K562 (cell line): ENCODE data around the gene CRYBB1. TPM values are rescaled to one million over a fixed set of nuclear protein-coding genes. Genes with fewer than 3 reads are reported as not detected.

Source experiments
- C11orf30 ChIP-seq: fragments of 450-650 bp; IDR thresholded peaks from 2 replicates; pipeline ENCODE4 v1.6.1; 2016; ENCODE audit warnings: low read depth, mild to moderate bottlenecking
- DMBX1 ChIP-seq: fragments of 250-450 bp; sonication (Bioruptor Pico); IDR thresholded peaks from 2 replicates; pipeline ENCODE4 v1.8.0; 2022; ENCODE audit warnings: inconsistent platforms, mild to moderate bottlenecking, moderate library complexity, borderline replicate concordance
- E2F3 ChIP-seq: fragments of 250-450 bp; sonication (Bioruptor Pico); IDR thresholded peaks from 2 replicates; pipeline ENCODE4 v1.4.0; 2020; ENCODE audit warnings: mild to moderate bottlenecking
- EHMT2 ChIP-seq: fragments of 450-650 bp; IDR thresholded peaks from 2 replicates; pipeline ENCODE4 v1.6.1; 2018; ENCODE audit warnings: antibody characterized with exemption
- ETV5 ChIP-seq: sonication (generic); formaldehyde crosslinking; IDR thresholded peaks from 2 replicates; pipeline ENCODE4 v1.4.0; 2020; ENCODE audit warnings: low read depth, mild to moderate bottlenecking, missing genetic modification reagents
- FOXA1 ChIP-seq: fragments of 450-650 bp; IDR thresholded peaks from 2 replicates; pipeline ENCODE4 v1.6.1; 2016; ENCODE audit warnings: mild to moderate bottlenecking, borderline replicate concordance
- FOXP1 ChIP-seq: sonication (generic); formaldehyde crosslinking; IDR thresholded peaks from 2 replicates; pipeline ENCODE4 v1.8.0; 2022; ENCODE audit warnings: mild to moderate bottlenecking, missing genetic modification reagents
- HDAC1 ChIP-seq, 2 experiments: fragments of 450-650 bp; IDR thresholded peaks; 2 replicates each; pipeline ENCODE4 v1.6.1; 2016 to 2017; ENCODE audit warnings: inconsistent platforms in 1 of 2, mild to moderate bottlenecking in 1 of 2, moderate library complexity in 1 of 2
- HMG20B ChIP-seq: fragments of 250-450 bp; sonication (Bioruptor Pico); IDR thresholded peaks from 2 replicates; pipeline ENCODE4 v1.5.0; 2021; ENCODE audit warnings: mild to moderate bottlenecking
- MED1 ChIP-seq: sonication (generic); formaldehyde crosslinking; IDR thresholded peaks from 2 replicates; pipeline ENCODE4 v1.8.1; 2023; ENCODE audit warnings: missing genetic modification reagents, borderline replicate concordance
- MTA3 ChIP-seq: fragments of 450-650 bp; formaldehyde crosslinking; IDR thresholded peaks from 2 replicates; pipeline ENCODE4 v1.6.1; 2017; ENCODE audit warnings: mild to moderate bottlenecking, borderline replicate concordance
- NONO ChIP-seq, 2 experiments: fragments of 200-400 bp in 1 of 2; fragments of 450-650 bp in 1 of 2; formaldehyde crosslinking in 1 of 2; IDR thresholded peaks; 2 replicates each; pipeline ENCODE4 v1.6.1; 2017; ENCODE audit warnings: low read depth in 2 of 2, mild to moderate bottlenecking in 2 of 2, moderate library complexity in 2 of 2, low read length in 1 of 2
- SMARCA4 ChIP-seq: fragments of 450-650 bp; IDR thresholded peaks from 2 replicates; pipeline ENCODE4 v1.6.1; 2016
- SP2 ChIP-seq: IDR thresholded peaks from 2 replicates; pipeline ENCODE4 v1.6.1; 2011; ENCODE audit warnings: mild to moderate bottlenecking, low read depth, low read length, moderate library complexity; ENCODE audit not compliant: poor library complexity, severe bottlenecking; ENCODE audit errors: extremely low read depth
- TAF7 ChIP-seq: fragments of 450-650 bp; IDR thresholded peaks from 2 replicates; pipeline ENCODE4 v1.6.1; 2016; ENCODE audit warnings: missing genetic modification characterization, missing compliant biosample characterization
- ZBED1 ChIP-seq: IDR thresholded peaks from 2 replicates; pipeline ENCODE4 v1.6.1; 2014
- ZNF507 ChIP-seq: conservative IDR thresholded peaks from 2 replicates; pipeline ENCODE4 v1.6.1; 2017; ENCODE audit warnings: missing genetic modification characterization, missing compliant biosample characterization
- ZSCAN29 ChIP-seq: fragments of 450-650 bp; IDR thresholded peaks from 2 replicates; pipeline ENCODE4 v1.6.1; 2017
- polyA plus RNA-seq, 8 experiments: library from polyadenylated mRNA; depleted of rRNA in 4 of 8; stranded (reverse) in 5 of 8; unstranded in 3 of 8; fragments of >200 nt; fragmentation: Nextera tagmentation in 2 of 8; fragmentation: Illumina TruSeq in 1 of 8; extraction: Ambion mirVana in 2 of 8; extraction: Trizol in 1 of 8; gene quantifications; 2 replicates each; pipeline versions ENCODE4 v1.2.1 to v1.2.3, GENCODE V29; 2011 to 2014; ENCODE audit warnings: inconsistent platforms in 1 of 8, missing spikeins in 1 of 8
- total RNA-seq, 7 experiments: library from RNA; depleted of rRNA in 6 of 7; stranded (reverse); fragments of >200 nt in 6 of 7; fragmentation: Illumina TruSeq in 2 of 7; extraction: Trizol in 2 of 7; gene quantifications; 2 replicates each; pipeline versions ENCODE4 v1.2.1 to v1.2.3, GENCODE V29; 2011 to 2021; ENCODE audit warnings: low replicate concordance in 1 of 7
- TF ChIP-seq, protein P1 (sequence below): fragments of 250-450 bp; sonication (Bioruptor Pico); IDR thresholded peaks from 2 replicates; pipeline ENCODE4 v1.8.0; 2022; ENCODE audit warnings: moderate library complexity, mild to moderate bottlenecking, inconsistent platforms
- TF ChIP-seq, protein P2 (sequence below): sonication (generic); formaldehyde crosslinking; IDR thresholded peaks from 2 replicates; pipeline ENCODE4 v1.8.0; 2023; ENCODE audit warnings: missing genetic modification reagents, mild to moderate bottlenecking, borderline replicate concordance

CRYBB1 gene
- total and polyA plus RNA-seq, 9 of the 15 experiments (the other 6 are each of a cell fraction or from before 2014, with no cell fraction given): 0.16 to 0.45 (median 0.33) TPM; not detected in 2

DNA sequence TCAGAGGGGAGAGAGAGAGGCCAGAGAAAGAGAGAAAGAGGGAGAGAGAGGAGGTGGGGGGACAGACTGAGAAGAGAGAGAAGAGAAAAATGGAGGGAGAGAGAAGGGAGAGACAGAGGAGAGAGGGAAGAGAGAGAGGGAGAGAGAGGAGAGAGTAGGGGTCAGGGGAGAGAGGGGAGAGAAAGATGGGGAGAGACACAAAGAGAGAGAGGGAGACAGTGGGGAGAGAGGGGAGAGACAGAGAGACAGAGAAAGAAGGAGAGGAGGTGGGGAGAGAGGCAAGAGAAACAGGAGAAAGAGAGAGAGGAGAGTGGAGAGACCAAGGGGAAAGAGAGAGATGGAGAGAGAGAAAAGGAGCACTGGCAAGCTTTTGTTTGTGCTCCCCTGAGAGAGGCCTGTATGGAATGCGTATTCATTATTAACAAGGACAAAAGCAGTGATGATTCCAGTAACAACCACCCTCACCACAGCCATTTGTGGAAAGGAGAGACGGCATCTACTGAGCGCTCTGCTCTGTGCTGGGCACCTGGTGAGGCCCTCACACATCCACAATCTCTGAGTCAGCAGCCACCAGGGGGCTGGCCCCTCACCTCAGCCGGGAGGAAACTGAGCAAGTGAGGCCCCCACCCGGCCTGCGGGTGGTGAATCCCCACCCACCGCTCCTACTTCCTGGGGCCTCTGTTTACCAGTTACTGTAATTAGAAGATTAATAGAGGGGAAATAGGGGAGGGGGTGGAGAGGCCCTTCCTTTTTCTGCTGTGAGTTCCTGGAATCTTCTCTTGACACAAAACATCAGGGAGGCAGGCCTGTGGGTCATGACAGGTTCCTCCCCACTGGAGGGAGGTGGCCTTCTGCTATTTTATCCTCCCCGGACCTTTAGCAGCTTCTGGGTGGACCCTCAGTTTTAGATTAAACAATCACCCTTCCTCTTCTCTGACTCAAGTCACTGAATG, 24.9 kb upstream of the CRYBB1 start (continued):
- TF ChIP-seq, protein P1, sequence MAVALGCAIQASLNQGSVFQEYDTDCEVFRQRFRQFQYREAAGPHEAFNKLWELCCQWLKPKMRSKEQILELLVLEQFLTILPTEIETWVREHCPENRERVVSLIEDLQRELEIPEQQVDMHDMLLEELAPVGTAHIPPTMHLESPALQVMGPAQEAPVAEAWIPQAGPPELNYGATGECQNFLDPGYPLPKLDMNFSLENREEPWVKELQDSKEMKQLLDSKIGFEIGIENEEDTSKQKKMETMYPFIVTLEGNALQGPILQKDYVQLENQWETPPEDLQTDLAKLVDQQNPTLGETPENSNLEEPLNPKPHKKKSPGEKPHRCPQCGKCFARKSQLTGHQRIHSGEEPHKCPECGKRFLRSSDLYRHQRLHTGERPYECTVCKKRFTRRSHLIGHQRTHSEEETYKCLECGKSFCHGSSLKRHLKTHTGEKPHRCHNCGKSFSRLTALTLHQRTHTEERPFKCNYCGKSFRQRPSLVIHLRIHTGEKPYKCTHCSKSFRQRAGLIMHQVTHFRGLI (CRISPR knock-in tag): no peak
- no peak for TF ChIP-seq ETV5 (CRISPR knock-in tag)
- peak; percentile 70 for TF ChIP-seq EHMT2
- TF ChIP-seq HMG20B (CRISPR knock-in tag): no peak
- no peak for TF ChIP-seq SMARCA4
- no peak; the same call in 1 of the 2 replicates for TF ChIP-seq TAF7
- TF ChIP-seq NONO (IDR thresholded peaks at IDR 0.05; ENCODE audit: low read depth in 2 of 2, low read length in 1 of 2): no peak
- TF ChIP-seq ZNF507: no peak
- TF ChIP-seq E2F3 (CRISPR knock-in tag): no peak
- TF ChIP-seq MTA3: no peak; the same call in 1 of the 2 replicates
- TF ChIP-seq ZBED1: no peak
- TF ChIP-seq DMBX1: peak; percentile 28; the same call in 1 of the 2 replicates
- TF ChIP-seq, protein P2, sequence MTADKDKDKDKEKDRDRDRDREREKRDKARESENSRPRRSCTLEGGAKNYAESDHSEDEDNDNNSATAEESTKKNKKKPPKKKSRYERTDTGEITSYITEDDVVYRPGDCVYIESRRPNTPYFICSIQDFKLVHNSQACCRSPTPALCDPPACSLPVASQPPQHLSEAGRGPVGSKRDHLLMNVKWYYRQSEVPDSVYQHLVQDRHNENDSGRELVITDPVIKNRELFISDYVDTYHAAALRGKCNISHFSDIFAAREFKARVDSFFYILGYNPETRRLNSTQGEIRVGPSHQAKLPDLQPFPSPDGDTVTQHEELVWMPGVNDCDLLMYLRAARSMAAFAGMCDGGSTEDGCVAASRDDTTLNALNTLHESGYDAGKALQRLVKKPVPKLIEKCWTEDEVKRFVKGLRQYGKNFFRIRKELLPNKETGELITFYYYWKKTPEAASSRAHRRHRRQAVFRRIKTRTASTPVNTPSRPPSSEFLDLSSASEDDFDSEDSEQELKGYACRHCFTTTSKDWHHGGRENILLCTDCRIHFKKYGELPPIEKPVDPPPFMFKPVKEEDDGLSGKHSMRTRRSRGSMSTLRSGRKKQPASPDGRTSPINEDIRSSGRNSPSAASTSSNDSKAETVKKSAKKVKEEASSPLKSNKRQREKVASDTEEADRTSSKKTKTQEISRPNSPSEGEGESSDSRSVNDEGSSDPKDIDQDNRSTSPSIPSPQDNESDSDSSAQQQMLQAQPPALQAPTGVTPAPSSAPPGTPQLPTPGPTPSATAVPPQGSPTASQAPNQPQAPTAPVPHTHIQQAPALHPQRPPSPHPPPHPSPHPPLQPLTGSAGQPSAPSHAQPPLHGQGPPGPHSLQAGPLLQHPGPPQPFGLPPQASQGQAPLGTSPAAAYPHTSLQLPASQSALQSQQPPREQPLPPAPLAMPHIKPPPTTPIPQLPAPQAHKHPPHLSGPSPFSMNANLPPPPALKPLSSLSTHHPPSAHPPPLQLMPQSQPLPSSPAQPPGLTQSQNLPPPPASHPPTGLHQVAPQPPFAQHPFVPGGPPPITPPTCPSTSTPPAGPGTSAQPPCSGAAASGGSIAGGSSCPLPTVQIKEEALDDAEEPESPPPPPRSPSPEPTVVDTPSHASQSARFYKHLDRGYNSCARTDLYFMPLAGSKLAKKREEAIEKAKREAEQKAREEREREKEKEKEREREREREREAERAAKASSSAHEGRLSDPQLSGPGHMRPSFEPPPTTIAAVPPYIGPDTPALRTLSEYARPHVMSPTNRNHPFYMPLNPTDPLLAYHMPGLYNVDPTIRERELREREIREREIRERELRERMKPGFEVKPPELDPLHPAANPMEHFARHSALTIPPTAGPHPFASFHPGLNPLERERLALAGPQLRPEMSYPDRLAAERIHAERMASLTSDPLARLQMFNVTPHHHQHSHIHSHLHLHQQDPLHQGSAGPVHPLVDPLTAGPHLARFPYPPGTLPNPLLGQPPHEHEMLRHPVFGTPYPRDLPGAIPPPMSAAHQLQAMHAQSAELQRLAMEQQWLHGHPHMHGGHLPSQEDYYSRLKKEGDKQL (CRISPR knock-in tag): no peak
- TF ChIP-seq MED1 (CRISPR knock-in tag): no peak
- no peak for TF ChIP-seq FOXP1
- peak; percentile 56 for TF ChIP-seq C11orf30
- no peak for TF ChIP-seq SP2
- no peak for TF ChIP-seq FOXA1
- TF ChIP-seq ZSCAN29: no peak
- peak in 1 of 2 experiments; percentile 75; a peak in 1 of 4 replicates for TF ChIP-seq HDAC1 (IDR thresholded peaks at IDR 0.05)
